Mucosa of gallbladder (tissue), 1 donor: ENCODE measurements around the gene INHA. TPM values are rescaled to one million over a fixed set of nuclear protein-coding genes. Genes with fewer than 3 reads are reported as not detected.

Experiments used
- DNase-seq: peaks from one replicate; pipeline ENCODE4 v3.0.0-alpha.2; 2020; ENCODE audit warnings: low spot score
- total RNA-seq: library from RNA; stranded (reverse); gene quantifications from one replicate; pipeline ENCODE4 v1.2.1, GENCODE V29; 2021
- donor health status: DM: no; HTN: no; CAD: no.

The INHA gene
- total RNA-seq, 1 donor from 2014 or later: 0.37 TPM

- no peak for DNase-seq
These were observed 31.2 kb upstream of the INHA start for GRCh38 chr2:219540784-219541504.

- peak; percentile 90 for DNase-seq
These were observed 30.4 kb upstream of the INHA start for GRCh38 chr2:219541611-219542180.

DNA sequence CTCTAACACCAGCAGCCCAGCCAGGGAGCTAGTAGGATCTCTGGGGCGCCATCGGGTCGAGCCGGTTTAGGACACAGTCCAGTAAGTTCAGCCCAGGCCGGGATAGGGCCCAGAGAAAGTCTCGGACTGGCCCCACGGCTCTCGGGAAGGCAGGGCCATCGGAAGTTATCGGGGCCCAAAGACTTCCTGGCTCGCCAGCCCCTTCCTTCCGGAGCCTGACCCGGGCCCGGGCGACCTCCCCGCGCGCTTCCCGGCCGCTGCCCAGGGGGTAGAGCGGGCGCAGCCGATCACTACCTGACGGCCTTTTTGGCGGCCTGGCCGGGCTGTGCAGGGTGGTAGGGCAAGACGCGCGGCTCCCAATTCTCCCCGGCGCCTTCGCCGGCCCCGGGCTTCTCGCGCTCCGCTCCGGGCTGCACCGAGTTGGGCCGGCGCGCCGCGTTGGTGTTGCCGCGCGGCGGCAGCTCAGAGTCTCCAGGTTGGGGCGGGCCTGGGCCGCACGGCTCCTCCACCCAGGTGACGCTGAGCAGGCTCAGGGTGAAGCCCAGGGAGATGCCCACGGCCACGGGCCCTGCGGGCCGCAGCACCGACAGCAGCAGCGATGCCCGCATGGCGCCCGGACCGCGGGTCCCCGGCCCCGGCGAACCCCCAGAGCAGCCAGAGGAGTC is 29.0 kb upstream of the INHA start:
- no peak for DNase-seq

- DNase-seq: peak; percentile 98
These were observed 28.3 kb upstream of the INHA start, which contains the start of the genes CHPF and TMEM198 for GRCh38 chr2:219543596-219544358. Gene CHPF (minus strand): TSS chr2:219543809. CDS start chr2:219543538, 271 bp downstream. Gene TMEM198 (plus strand): TSS chr2:219544028. CDS start chr2:219544728, 700 bp downstream.

GRCh38 chr2:219544567-219544966 is 27.5 kb upstream of the INHA start:
- DNase-seq: no peak

GRCh38 chr2:219545295-219545942 is 26.7 kb upstream of the INHA start:
- DNase-seq: no peak

DNA sequence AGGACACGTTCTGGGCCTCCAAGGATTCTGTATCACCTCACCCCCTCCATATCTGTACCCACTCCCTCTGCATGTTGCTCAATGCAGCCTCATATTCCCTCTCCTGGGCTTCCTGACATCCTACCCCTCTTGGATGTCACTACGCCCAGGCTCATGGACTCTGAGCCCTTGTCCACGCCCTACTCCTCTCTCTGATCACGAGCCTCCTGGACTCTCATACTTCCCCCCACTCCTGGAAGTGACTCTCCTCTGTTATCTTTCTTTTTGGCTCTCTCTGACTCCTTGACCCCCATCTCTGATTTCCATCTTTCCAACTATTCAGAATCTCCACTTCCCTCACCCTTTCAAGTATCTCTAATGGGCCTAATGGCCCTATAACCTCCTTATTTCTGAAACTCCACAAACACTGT is 26.2 kb upstream of the INHA start:
- DNase-seq: no peak

GRCh38 chr2:219547621-219548020 is 24.5 kb upstream of the INHA start:
- no peak for DNase-seq

DNA sequence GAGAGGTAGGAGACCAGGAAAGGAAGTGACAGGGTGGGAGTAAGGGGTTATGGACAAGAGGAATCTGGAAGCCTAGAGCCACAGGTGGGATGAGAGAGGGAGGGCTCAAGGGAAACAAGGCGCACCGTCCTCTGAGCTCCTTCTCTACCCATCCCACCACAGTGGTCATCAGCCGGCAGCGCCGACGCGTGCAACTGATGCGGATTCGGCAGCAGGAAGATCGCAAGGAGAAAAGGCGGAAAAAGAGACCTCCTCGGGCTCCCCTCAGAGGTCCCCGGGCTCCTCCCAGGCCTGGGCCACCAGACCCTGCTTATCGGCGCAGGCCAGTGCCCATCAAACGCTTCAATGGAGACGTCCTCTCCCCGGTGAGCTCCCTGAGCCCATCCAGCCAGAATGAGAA is 23.1 kb upstream of the INHA start:
- no peak for DNase-seq

DNA sequence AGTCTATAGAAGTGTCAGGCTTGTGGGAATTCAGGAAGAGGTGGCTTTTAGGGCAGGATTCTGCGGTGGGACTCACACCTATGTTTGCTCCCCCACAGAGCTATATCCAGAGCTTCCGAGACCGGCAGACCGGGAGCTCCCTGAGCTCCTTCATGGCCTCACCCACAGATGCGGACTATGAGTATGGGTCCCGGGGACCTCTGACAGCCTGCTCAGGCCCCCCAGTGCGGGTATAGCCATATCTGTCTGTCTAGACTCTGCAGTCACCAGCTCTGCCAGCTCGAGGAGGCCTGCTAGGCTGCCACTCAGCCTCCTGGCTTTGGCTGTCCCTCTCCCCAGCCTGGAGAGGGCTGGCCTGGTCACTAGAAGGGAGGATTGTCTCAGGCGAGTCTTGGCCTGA is 22.5 kb upstream of the INHA start:
- no peak for DNase-seq

- DNase-seq: no peak
These were observed 20.4 kb upstream of the INHA start for GRCh38 chr2:219551441-219552381.

GRCh38 chr2:219552382-219553167 is 19.5 kb upstream of the INHA start:
- DNase-seq: peak; percentile 81

- no peak for DNase-seq
These were observed 19.0 kb upstream of the INHA start for GRCh38 chr2:219553168-219553417.

DNA sequence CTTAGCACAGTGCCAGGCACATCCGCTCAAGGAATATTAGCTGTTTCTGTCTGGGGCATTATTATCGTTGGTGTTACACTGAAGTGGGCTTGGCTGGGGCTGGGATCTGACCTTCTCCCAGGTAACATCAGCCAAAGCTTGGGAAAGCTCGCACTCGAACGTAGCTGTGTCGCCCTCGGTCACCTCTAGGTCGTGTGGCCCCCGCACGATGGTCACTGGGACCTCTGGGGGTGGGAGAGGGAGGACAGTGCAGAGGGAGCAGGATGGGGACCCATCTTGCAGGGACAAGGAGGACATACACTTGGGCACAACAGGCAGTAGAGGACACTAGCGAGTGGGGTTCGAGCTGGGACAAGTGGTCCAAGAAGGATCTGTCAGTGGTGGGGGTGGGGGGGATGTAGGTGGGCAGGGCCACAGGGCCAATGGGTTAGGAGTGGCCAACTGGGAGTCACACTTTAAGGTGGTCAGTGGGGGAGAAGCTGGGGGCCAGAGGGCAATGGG is 18.6 kb upstream of the INHA start:
- no peak for DNase-seq

DNA sequence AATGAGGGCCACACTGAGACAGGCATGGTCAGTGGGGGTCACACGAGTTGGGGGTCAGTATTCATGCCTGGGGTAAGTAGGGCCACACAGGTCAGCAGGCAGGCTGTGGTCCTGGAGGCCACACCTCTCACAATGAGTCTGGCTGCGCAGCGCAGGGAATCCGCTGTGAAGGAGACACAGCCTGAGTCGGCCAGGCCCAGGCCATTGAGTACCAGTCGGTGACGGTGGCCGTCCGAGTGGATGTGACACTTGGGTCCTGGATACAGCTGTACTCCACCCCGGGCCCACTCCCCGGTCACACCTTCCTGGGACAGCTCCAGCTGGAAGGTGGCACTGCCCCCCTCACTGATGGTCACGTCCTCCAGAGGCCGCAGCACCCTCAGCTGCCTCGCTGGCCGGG is 17.8 kb upstream of the INHA start:
- no peak for DNase-seq

DNA sequence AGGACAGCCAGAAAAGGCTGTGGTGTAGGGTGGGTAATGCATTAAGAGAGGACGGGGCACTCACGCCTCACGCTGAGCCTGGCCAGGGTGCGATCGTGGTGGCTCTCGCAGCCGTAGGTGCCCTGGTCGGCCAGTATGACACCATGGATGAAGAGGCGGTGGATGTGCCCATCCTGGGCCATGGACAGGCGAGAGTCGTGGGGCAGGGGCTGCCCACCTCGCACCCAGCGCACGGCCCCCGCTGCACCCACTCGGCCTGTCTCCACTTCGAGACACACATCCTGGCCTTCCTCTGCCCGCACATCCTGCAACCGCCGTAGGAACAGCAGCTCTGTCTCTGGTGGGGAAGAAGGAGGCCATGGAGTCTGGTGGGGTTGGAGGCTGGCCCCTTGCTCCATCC is 16.2 kb upstream of the INHA start:
- DNase-seq: no peak

DNA sequence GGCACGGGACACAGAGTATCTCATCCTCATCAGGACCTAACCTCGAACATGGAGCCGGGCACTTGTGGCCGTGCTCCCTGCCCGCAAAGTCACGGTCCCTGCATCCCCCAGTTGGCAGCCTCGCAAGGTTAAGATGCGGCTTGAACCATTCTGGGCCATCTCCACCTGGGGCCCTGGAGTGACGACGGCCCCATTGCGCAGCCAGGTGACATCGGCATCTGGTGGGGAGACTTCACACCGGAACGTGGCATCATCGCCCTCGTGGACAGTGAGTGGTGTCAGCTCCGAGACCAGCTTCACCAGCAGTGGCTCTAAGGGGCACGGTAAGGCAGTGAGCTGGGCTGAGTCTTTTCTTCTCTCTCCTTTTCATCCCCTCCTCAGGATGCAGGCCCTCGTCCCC is 15.7 kb upstream of the INHA start:
- DNase-seq: no peak

DNA sequence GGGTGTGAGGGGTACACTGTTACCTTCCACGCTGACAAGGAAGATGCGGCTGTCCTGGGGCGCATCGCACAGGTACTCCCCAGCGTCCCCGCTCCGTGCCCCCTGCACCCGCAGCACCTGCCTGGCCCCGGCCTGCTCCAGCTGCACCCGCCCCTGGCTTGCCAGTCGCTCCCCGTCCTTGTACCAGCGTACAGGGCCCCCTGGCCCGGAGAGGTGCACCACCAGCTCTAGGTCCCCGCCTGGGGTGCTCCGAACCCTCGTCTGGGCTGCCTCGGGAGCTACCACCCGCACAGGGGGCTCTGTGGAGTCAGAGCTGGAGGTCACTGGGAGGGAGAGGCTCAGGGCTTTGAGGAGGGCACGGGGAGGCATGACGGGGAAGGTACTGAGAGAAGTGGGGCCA is 14.8 kb upstream of the INHA start:
- DNase-seq: no peak

- DNase-seq: no peak
These were observed 14.0 kb upstream of the INHA start for GRCh38 chr2:219557791-219558785.
